Ovary (tissue), 3 donors: ENCODE measurements around the gene ASB5.

Experiments used
- POLR2A ChIP-seq: fragments of 450-650 bp; IDR thresholded peaks from one replicate; pipeline ENCODE4 v1.6.1; 2017; ENCODE audit warnings: antibody characterized with exemption, mild to moderate bottlenecking, moderate library complexity
- TF ChIP-seq, protein P1 (sequence below), 3 donors: fragments of 450-650 bp in 2 of 3; fragments of 200-600 bp in 1 of 3; IDR thresholded peaks; one replicate each; pipeline versions ENCODE4 v1.5.1 to v1.8.0; 2016 to 2022; ENCODE audit warnings: antibody characterized with exemption in 3 of 3, mild to moderate bottlenecking in 1 of 3
- donor health status: DM: no; HTN: no; CAD: no.

DNA sequence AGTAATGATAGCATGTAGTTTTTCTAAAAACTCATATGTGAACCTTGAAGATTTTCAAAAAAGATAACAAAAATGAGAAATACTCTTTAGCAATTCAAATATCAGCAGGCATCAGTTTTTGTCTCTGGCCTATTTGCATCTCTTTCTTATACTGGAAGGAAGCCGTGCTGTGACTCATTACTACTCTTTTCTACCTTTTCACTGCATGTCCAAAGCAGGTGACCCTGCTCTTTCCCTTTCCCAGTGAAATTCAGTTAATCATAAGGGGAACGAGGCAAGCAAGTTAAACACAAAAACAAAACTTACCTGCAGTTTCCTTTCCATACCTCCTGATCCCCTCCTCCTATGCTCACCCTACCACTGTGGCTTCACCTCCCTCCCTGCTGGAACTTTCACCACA, 83.0 kb downstream of the ASB5 start:
- TF ChIP-seq, protein P1, sequence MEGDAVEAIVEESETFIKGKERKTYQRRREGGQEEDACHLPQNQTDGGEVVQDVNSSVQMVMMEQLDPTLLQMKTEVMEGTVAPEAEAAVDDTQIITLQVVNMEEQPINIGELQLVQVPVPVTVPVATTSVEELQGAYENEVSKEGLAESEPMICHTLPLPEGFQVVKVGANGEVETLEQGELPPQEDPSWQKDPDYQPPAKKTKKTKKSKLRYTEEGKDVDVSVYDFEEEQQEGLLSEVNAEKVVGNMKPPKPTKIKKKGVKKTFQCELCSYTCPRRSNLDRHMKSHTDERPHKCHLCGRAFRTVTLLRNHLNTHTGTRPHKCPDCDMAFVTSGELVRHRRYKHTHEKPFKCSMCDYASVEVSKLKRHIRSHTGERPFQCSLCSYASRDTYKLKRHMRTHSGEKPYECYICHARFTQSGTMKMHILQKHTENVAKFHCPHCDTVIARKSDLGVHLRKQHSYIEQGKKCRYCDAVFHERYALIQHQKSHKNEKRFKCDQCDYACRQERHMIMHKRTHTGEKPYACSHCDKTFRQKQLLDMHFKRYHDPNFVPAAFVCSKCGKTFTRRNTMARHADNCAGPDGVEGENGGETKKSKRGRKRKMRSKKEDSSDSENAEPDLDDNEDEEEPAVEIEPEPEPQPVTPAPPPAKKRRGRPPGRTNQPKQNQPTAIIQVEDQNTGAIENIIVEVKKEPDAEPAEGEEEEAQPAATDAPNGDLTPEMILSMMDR (IDR thresholded peaks at IDR 0.05) = no peak
- TF ChIP-seq POLR2A = no peak
